Adipose tissue (tissue), 3 donors: ENCODE results near the gene MAGI2. TPM values are rescaled to one million over a fixed set of nuclear protein-coding genes. Genes with fewer than 3 reads are reported as not detected.

Source experiments
- H3K27ac ChIP-seq: one replicate; pipeline ENCODE4 v1.5.1; 2013; ENCODE audit warnings: low read depth, low read length
- WGBS, 3 donors: extraction: QIAGEN DNeasy Blood & Tissue Kit; methylation state at CpG; one replicate each; pipeline ENCODE4 v1.1.7; 2013; 5-methylcytosine and 5-hydroxymethylcytosine counted together
- polyA plus RNA-seq, 3 donors: library from polyadenylated mRNA; stranded (reverse); fragments of 200-250 nt; gene quantifications; one replicate each; pipeline ENCODE4 v1.2.3, GENCODE V29; 2013
- donor health status: healthy with polysubstance abuse.
- donor health status: Bipolar disorder and iron deficiency.
- donor health status: healthy.

The MAGI2 gene
- polyA plus RNA-seq, 3 donors: 0.81 to 3.2 (median 2.2) TPM

GRCh38 chr7:78489476-78490240 lies 963.8 kb downstream of the MAGI2 start:
- H3K27ac ChIP-seq: no peak overlapping the region
- WGBS, 3 donors: 48 to 64% (median 59%) methylated on average over 5 of the region's 5 CpGs

GRCh38 chr7:78487464-78487863 lies 966.0 kb downstream of the MAGI2 start:
- no peak overlapping the region for H3K27ac ChIP-seq
- 55 to 86% (median 63%) methylated on average over 5 of the region's 5 CpGs for WGBS, 3 donors

DNA sequence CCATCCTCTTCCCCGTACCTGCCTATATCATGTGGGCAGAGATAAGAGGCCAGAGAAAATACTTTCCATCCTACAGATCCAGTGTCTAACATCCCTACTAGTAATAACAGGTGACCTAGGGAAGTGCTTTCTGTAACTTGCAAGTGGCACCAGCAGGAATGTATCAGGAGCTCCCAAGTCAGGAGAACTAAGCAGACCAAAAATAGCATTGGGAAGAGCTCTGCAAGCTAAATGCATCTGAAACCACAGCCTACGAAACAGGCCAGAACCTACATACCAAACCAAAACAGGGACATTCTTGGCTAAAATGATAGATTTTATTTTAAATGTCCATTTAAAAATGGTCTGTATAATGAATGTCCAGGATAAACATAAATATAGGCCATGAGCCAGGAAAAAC lies 974.1 kb downstream of the MAGI2 start:
- 89 to 90% (median 90%) methylated on average over 2 of the region's 2 CpGs for WGBS, 3 donors
- no peak overlapping the region for H3K27ac ChIP-seq

GRCh38 chr7:78476851-78477405 lies 976.5 kb downstream of the MAGI2 start:
- 71 to 82% (median 73%) methylated on average over 2 of the region's 2 CpGs for WGBS, 3 donors
- no peak overlapping the region for H3K27ac ChIP-seq

DNA sequence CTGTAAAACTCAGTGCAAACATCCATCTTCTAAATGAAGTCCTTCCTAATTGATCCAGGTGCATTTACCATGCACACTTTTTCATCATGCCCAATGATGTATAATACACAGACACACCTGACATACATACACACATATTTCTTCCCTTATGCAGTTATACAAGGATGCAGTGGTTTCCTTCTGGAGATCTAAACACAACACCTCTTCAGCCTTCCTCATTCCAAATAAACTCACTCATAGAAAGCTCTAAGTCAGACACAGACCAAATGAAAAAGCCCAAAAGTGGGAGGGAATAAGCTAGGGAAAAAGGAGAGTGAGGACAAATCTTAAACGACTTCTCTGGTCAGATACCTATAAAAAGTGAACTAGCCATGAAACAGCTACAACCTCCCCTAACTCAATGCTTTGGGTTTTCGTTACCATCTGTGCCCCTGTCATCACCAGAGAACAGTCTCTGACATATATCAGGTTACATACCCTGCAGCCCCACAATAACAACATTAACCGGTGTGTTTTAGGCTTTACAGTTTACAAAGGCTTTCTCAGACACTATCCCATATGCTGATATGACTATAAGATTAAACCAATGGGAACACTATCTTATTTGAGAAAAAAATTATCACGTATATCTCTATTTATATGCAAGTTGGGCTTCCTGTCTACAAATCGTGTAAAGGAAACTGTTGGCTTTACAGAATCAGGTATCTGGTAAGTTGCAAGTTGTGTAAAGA lies 979.7 kb downstream of the MAGI2 start:
- WGBS, 3 donors: 52 to 69% (median 63%) methylated on average over 5 of the region's 5 CpGs
- no peak overlapping the region for H3K27ac ChIP-seq

DNA sequence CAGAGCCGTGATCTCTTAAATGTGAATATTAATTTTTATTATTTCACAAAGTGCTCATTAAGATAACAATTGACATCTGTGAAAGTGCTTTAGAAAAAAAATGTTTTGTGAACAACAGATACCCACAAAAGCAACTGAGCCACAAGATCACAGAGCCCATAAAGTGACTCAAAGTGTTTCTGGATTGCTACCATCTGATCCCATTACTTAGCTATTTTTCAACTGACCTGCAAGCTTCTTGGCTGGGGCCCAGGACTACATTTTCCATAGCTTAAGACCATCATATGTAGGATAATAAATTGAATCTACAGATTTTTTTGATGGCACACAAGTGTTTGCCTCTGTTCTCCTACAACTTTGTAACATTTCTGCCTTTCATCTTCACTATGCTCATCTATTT lies 980.4 kb downstream of the MAGI2 start:
- 62 to 89% (median 82%) methylated on average over 1 of the region's 1 CpG for WGBS, 3 donors

GRCh38 chr7:78472519-78472918 lies 980.9 kb downstream of the MAGI2 start:
- no peak overlapping the region for H3K27ac ChIP-seq

More for the DNA sequence above, 980.4 kb downstream of the MAGI2 start:
- no peak overlapping the region for H3K27ac ChIP-seq

DNA sequence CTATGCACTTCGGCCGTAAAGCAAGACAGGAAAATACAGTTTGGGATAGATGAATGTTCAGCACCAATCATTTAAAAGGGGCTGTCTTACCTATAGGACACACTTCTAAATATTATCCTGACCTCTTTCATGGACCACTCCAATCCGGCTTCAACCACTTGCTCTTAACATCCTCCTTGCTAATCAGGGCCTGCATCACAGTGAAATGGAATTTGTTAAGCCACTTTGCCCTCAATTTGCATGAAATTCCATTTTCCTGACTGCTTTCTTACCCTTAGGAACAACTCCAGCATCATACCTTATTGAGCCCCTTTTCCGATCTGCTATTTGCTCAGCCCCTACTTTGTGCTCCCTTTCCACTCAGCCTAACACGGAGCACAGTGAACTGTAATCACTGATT lies 987.6 kb downstream of the MAGI2 start:
- H3K27ac ChIP-seq: no peak overlapping the region
- 78 to 86% (median 81%) methylated on average over 5 of the region's 5 CpGs for WGBS, 3 donors

- WGBS, 3 donors: 88 to 92% (median 91%) methylated on average over 3 of the region's 3 CpGs
Measured at GRCh38 chr7:78463039-78463438, 990.4 kb downstream of the MAGI2 start.

DNA sequence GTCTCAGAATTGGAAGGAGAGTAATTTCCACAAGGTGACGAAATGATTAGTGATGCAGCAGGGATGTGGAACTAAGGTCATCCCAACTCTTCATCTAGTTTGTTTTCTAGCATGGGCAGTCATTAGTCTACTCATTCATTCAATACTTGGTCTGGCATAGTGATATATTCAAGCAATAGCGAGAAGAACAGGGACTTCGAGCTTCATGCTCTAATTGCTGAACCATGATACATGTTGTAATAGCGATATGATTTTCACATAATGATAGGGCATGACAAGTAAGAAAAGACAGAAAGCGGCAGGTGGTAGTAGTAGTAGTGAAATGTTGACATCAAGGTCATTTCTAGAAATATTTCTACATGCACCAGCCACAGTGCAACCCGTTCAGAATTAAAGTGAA lies 1002.8 kb downstream of the MAGI2 start:
- WGBS, 3 donors: 24 to 68% (median 65%) methylated on average over 6 of the region's 6 CpGs
- H3K27ac ChIP-seq: no peak overlapping the region

More at GRCh38 chr7:78463039-78463438, 990.4 kb downstream of the MAGI2 start:
- H3K27ac ChIP-seq: no peak overlapping the region

- no peak overlapping the region for H3K27ac ChIP-seq
- 76 to 90% (median 90%) methylated on average over 5 of the region's 5 CpGs for WGBS, 3 donors
Measured at GRCh38 chr7:78448911-78449310, 1004.6 kb downstream of the MAGI2 start.

DNA sequence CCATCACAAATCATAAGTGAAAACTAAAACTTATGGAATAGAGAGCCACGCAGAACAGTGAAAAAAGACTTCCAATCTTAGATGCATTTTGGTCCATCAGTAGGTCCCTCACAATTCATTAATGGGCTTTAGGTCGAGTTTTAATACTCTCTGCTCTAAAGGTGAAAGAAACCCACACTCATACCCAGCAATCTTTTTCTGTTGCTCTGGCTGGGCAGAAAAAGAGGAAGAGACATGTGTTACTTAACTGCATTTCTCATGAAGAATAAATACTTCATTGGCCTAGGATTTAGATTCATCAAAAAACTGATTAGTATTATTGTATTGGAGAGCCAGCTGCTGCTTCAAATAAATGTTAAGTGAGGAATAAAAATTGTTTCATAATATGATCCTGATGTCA lies 1009.2 kb downstream of the MAGI2 start:
- no peak overlapping the region for H3K27ac ChIP-seq
- 40 to 74% (median 65%) methylated on average over 2 of the region's 2 CpGs for WGBS, 3 donors

GRCh38 chr7:78443811-78444210 lies 1009.7 kb downstream of the MAGI2 start:
- H3K27ac ChIP-seq: no peak overlapping the region
- 60 to 64% (median 61%) methylated on average over 4 of the region's 4 CpGs for WGBS, 3 donors

DNA sequence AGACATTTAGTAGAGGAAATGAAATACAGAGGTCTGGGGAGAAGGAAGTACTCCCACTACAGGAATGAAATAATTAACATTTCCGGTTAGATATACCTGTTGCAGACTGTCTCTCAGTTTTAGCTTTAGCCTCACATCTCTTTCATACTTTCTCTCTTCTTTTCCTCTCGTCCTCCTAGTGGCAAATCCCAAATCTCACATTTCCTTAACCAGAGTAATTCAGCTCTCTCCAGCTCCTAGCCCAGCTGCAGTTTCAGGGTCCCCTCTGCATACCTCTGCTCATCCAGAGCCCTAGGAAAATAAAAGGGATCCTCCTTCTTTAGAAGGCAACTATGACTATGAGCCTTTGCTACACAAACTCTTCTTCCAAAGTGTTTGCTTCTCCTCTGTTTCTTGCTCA lies 1011.7 kb downstream of the MAGI2 start:
- WGBS, 3 donors: 55 to 75% (median 58%) methylated on average over 2 of the region's 2 CpGs

GRCh38 chr7:78438433-78438832 lies 1015.0 kb downstream of the MAGI2 start:
- WGBS, 3 donors: 67 to 82% (median 81%) methylated on average over 7 of the region's 7 CpGs
- no peak overlapping the region for H3K27ac ChIP-seq

More for the DNA sequence above, 1011.7 kb downstream of the MAGI2 start:
- no peak overlapping the region for H3K27ac ChIP-seq

DNA sequence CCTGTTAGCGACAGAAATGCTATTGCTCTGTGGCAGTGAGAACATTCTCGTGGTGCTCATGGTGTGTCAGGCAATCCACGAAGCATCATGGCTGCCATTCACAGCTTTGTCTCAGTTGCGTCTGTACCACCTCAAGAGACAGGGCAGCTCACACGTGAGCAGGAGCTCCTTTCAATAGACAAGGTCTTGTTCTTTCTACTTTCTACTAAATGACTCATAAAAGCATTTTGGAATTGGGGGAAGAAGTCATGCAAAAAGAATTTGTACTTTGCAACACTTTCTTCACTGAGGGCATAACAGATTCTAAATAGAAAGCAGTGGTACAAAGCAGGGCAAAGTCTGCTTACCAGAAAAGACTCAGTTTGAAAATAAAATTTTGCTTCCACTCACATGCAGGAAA lies 1016.3 kb downstream of the MAGI2 start:
- H3K27ac ChIP-seq: no peak overlapping the region
- 64 to 81% (median 66%) methylated on average over 5 of the region's 5 CpGs for WGBS, 3 donors

DNA sequence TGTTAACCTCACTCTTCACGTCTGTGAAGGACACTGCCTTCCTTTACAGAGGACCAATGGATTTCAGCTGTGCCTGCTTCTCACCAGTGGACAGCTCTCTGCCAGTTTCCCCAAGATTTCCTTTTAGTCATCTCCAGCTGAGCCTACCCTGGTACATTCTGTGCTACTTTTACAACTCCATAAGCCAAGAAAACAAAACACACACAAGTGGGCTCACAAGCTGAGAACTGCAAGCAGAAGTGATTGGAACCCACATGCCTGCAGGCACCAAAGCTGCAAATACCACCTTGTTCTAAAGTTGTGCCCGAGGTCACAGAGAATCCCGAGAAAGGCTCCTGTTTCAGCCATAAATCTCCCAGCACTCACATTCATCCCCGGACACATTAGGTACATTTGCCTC lies 1018.1 kb downstream of the MAGI2 start:
- 63 to 79% (median 67%) methylated on average over 4 of the region's 4 CpGs for WGBS, 3 donors
- no peak overlapping the region for H3K27ac ChIP-seq

DNA sequence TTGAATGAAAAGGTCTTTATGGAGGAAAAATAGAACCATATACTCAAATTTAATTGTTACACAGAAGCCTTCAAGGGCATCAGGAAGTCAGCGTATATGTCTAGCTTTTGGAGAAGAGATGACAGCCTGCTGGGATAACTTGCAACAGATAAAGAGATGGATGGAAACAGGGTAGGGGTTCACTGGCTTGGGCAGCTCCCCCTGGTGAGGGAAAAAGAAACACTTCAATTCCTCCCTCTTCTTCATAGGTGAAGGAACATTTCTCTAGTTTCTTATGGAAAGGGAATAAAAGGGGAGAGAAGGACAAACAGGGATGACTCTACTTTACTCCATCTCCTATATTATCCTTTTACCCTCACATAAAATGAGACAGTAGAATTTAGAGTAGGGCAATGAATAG lies 1019.2 kb downstream of the MAGI2 start:
- H3K27ac ChIP-seq: no peak overlapping the region

GRCh38 chr7:78433421-78433820 lies 1020.0 kb downstream of the MAGI2 start:
- H3K27ac ChIP-seq: no peak overlapping the region
- 69 to 85% (median 82%) methylated on average over 3 of the region's 3 CpGs for WGBS, 3 donors

More for the DNA sequence above, 1019.2 kb downstream of the MAGI2 start:
- WGBS, 3 donors: 85 to 97% (median 93%) methylated on average over 1 of the region's 1 CpG
